Adrenal gland (tissue), 5 donors: Measurements from ENCODE around the gene LRRC4C.

Experiments used
- POLR2A ChIP-seq, 2 donors: fragments of 450-650 bp; IDR thresholded peaks; one replicate each; pipeline ENCODE4 v1.6.1; 2017; ENCODE audit warnings: antibody characterized with exemption in 2 of 2, mild to moderate bottlenecking in 2 of 2, moderate library complexity in 1 of 2
- TF ChIP-seq, protein P1 (sequence below), 6 experiments: fragments of 450-650 bp in 4 of 6; fragments of 200-600 bp in 2 of 6; sonication (generic) in 1 of 6; IDR thresholded peaks; 1 replicate in 5 of 6; 2 replicates in 1 of 6; pipeline versions ENCODE4 v1.5.1 to v1.8.0; 2016 to 2021; ENCODE audit warnings: antibody characterized with exemption in 6 of 6, mild to moderate bottlenecking in 2 of 6, moderate library complexity in 1 of 6
- donor health status: DM: no; HTN: no; CAD: no.

DNA sequence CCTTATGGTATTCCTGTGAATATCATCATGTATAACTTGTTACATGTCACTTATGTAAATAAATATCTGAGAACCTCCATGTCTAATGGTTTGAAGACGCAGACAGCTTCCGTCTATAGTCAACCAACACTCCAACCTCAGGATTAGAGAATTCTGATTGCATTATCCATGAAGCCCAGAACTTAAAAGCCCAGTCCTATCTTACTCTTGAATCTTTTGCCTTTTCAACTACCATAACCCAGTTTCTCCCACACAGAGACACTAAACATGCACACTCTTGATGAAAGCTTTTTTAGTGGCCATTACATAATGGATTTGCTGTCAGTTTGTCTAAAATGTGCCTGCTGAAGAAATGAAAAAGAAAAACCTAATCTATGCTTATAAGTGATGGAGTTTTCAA is 1219.2 kb downstream of the LRRC4C start:
- no peak for TF ChIP-seq POLR2A (IDR thresholded peaks at IDR 0.05)
- TF ChIP-seq, protein P1, sequence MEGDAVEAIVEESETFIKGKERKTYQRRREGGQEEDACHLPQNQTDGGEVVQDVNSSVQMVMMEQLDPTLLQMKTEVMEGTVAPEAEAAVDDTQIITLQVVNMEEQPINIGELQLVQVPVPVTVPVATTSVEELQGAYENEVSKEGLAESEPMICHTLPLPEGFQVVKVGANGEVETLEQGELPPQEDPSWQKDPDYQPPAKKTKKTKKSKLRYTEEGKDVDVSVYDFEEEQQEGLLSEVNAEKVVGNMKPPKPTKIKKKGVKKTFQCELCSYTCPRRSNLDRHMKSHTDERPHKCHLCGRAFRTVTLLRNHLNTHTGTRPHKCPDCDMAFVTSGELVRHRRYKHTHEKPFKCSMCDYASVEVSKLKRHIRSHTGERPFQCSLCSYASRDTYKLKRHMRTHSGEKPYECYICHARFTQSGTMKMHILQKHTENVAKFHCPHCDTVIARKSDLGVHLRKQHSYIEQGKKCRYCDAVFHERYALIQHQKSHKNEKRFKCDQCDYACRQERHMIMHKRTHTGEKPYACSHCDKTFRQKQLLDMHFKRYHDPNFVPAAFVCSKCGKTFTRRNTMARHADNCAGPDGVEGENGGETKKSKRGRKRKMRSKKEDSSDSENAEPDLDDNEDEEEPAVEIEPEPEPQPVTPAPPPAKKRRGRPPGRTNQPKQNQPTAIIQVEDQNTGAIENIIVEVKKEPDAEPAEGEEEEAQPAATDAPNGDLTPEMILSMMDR (IDR thresholded peaks at IDR 0.05): no peak
